GM19023 (cell line): ENCODE results near the gene DTWD1.
"Not testable (repeated sequence)": the region's sequence is repeated elsewhere in the genome, so short reads cannot be mapped to it uniquely, and the experiment has no call there.

Source experiments
- ATAC-seq: cut with Tn5 transposase; IDR thresholded peaks from one replicate; pipeline ENCODE4 v1.9.1; 2021; ENCODE audit warnings: mild to moderate bottlenecking, moderate library complexity; ENCODE audit not compliant: unreplicated experiment

The DTWD1 gene, protein sequence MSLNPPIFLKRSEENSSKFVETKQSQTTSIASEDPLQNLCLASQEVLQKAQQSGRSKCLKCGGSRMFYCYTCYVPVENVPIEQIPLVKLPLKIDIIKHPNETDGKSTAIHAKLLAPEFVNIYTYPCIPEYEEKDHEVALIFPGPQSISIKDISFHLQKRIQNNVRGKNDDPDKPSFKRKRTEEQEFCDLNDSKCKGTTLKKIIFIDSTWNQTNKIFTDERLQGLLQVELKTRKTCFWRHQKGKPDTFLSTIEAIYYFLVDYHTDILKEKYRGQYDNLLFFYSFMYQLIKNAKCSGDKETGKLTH

GRCh38 chr15:49620658-49621368 is at the start of gene DTWD1, which contains the start of gene FAM227B:
Gene DTWD1 (plus strand): TSS chr15:49621048. CDS start chr15:49625168, 4,120 bp downstream.
Gene FAM227B (minus strand): TSS chr15:49620818. CDS start chr15:49615171, 5,647 bp downstream.
- ATAC-seq = peak; percentile 98

GRCh38 chr15:49573421-49573820 is 47.4 kb upstream of the DTWD1 start:
- no peak for ATAC-seq

DNA sequence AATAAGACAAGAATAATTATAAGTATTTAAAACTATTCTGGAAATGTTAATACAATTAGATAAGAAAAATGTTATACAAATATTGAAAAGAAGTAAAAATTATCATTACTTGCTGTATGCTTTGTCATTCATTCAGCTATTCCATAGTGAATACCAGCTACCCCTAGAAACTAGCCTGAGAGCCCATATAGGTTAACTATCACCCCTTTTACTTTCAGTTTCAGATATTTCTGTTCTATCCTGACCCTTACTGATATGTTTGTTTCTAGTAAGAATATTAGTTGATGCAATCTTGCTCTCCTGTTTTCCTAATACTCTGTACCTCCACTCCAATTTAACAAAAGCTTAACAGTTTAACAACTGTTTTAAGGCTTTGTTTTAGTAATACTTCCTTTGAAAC is 31.8 kb upstream of the DTWD1 start:
- ATAC-seq = no peak

DNA sequence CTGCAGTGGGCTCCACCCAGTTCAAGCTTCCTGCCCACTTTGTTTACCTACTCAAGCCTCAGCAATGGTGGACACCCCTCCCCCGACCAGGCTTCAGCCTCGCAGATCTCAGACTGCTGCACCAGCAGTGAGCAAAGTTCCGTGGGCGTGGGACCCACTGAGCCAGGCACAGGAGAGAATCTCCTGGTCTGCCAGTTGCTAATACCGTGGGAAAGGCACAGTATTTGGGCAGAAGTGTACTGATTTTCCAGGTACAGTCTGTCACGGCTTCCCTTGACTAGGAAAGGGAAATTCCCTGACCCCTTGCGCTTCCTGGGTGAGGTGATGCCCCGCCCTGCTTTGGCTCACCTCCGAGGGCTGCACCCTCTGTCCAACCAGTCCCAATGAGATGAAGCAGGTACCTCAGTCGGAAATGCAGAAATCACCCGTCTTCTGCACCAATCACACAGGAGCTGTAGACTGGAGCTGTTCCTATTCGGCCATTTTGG is 28.0 kb upstream of the DTWD1 start:
- ATAC-seq = not testable (repeated sequence)

DNA sequence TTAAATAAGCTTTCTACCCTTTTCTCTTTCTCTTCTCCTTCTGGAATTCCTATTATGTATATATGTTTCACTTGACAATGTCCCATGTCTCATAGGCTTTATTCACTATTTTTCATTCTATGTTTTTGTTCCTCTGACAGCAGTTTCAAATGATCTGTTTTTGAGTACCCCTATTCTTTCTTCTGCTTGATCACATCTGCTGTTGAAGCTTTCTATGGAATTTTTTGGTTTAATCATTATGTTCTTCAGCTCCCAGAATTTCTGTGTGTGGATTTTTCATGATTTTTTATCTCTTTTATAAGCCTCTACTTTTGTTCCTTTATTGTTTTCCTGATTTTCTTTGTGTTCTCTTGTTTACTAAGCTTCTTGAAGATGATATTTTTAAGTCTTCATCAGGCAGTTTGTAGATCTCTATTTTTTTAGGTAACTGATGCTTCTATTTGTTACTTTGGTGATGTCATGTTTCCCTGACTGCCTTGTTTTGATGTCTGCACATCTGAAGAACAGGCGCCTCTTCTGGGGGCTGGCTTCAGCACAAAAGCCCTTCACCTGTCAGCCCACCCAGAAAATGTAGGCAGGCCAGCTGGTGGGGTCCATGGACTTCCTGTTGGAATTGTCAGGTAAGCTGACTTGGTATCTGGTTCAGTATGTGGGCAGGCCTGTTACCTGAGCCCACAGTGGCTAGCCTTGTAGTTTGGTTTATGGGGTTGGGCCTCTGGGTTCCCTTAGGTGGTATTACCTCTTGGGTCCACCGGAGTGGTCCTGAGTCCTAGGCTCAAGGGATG is 16.0 kb upstream of the DTWD1 start:
- ATAC-seq = no peak

- ATAC-seq = no peak
These were observed 15.3 kb upstream of the DTWD1 start for GRCh38 chr15:49605588-49605987.

- no peak for ATAC-seq
These were observed 14.3 kb upstream of the DTWD1 start for GRCh38 chr15:49606594-49606993.

DNA sequence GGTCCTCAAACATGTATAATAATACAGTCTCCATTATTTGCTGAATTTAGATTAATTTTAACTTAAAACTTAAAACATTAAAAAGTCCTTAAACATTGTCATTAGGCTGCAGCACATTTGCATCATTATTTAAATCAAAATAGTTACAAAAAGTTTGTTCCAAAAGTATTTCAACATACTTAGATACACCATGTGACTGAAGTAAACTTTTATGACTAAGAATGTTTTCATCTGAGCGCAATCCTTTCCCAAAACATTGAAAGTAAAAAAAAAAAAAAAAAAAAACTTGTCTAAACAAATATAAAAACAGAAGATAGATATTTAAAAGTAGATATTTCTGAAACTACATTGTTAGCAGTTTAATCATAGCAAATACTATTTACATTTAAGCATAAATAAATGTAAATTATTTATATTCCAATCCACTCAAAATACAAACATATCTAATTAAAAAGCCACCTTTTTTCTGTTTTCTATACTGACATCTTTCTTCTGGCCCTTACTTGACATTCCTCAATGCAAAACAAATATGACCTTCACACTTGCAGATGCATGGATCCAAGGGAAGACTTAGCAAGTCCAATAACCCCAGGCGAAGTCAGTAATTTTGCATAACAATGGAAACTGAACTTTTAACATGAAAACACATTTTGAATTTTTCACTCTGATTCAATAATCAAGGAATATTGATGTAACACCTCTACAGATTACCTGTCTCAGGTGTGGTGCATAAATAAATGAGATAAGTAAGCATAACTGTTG is 10.5 kb upstream of the DTWD1 start:
- ATAC-seq = no peak

DNA sequence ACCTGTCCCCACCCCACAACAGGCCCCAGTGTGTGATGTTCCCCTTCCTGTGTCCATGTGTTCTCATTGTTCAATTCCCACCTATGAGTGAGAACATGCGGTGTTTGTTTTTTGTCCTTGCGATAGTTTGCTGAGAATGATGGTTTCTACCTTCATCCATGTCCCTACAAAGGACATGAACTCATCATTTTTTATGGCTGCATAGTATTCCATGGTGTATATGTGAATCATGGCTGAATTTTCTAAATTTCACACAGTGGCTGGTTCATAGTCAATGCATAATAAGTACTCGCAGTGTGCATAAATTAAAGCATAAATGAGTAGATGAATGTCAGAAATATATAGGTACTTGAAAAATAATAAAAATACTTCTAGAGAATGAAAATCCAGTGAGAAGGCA is 8.6 kb upstream of the DTWD1 start:
- not testable (repeated sequence) for ATAC-seq

DNA sequence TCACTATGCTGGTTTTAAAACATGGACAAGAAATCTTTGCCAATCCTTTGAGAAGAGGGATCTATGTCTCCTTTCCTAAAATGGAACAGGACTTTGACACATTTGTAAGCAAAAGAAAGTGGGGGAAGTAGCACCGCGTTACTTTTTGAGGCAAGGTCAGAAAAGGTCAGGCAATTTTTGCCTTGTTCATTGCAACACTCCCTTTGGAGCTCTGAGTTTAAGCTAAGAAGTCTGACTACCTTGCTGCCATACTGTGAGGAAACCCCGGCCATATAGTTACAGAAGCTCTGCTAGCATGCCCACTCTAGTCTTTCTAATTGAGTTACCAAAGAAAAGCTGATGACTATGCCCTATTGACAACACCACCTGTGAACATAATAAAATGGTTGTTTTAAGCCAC is 1.6 kb upstream of the DTWD1 start:
- no peak for ATAC-seq

DNA sequence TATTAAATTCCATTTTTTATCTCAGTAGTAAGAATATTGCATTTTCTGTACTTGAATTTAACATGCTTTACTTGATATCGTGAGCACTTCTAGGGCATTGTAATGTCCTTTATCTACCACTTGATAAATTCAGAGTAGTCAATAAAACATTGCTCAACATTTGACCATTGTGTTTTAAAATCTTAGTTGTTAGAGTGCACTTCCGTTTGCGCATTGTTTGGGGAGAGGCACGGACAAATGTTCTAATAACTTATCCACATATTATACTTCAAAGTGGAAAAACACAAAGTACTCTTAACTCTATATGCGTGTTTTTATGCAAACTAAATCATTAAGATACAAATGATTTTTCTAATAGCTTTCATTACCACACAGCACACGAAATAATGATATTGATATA is 649 bp upstream of the DTWD1 start:
- ATAC-seq = no peak

DNA sequence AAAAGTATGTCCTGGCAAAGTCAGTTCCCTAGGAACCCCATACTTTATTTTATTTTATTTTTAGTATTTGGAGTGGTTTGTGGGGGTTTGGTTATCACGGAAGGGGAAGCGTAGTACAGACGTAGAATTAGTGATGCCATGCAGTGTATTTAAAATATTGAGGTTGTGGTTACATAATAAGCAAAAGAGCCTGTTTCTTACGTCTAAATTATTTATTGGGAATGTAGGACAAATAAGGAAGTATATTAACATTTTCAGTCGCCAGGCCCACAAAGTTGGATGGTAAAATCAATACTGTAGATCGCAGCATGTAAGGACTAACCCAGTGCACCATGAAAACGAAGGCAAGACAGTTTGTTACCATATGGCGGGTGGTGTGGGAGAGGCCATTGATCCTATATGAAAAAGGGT is 558 bp downstream of the DTWD1 start:
- ATAC-seq = no peak

- ATAC-seq = no peak
These were observed 1.0 kb downstream of the DTWD1 start for GRCh38 chr15:49621887-49622286.

DNA sequence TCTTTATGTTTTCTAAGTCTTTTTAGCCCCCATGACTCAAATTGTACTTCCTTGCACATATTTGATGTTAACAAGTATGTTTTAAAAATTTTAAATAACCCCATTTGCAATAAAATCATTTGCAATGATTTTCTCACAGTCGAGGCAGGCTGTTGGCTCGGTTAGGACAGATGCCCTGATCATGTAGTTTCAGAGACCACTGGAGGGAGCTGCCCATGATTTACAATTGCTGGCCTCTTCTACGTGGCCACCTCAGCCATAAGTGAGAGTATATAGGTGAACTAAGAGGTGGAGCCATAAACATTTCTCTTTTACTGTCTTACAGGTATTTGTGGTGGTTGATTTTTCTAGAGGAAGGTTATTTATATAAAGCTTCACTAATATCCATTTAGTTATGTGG is 1.7 kb downstream of the DTWD1 start:
- ATAC-seq = no peak

GRCh38 chr15:49624056-49624455 is 3.2 kb downstream of the DTWD1 start:
- no peak for ATAC-seq

- ATAC-seq = no peak
These were observed 4.7 kb downstream of the DTWD1 start for GRCh38 chr15:49625460-49626036.

- ATAC-seq = no peak
These were observed 6.6 kb downstream of the DTWD1 start for GRCh38 chr15:49627407-49627877.

DNA sequence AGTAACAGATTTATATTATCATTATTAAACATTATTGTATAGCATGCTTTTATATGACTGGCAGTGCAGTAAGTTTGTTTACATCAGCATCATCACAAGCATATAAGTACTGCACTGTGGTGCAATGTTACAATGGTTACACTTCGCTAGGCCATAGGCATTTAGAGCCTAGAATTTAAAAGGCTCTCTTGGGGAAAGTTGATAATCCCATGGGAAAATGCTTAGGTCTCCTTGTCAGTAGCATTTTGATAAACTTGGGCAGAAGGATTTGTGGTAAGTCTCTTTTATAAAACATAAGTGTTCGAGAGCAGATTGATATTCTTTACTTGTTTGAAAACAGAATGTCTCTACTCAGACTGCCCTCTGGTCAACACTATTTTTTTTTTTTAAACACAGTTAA is 7.5 kb downstream of the DTWD1 start:
- no peak for ATAC-seq

DNA sequence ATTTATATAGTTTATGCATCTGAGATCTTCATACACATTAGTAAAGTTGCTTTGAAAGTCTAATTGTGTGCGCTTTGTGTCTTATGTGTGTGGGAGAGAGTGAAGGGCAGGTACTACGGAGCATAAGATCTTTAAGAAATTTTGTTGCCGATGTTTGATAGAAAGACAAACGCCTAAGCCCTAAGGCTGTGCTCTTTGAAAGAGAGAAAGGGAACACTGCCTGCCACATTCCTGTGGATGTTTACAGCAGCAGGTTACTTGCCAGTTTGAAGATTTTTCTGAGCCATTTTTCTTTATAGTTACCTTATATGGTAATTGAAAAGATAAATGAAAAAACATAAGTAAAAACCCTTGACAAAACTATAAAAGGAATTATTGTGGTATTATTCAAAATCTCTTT is 17.0 kb downstream of the DTWD1 start:
- no peak for ATAC-seq

GRCh38 chr15:49644364-49644794 is 23.5 kb downstream of the DTWD1 start:
- ATAC-seq = no peak
